ENCODE data around the gene EFNA4. TPM values are rescaled to one million over a fixed set of nuclear protein-coding genes. Genes with fewer than 3 reads are reported as not detected.

EFNA4 gene
- total and polyA plus RNA-seq, 5 donors from 2014 or later: 2.5 to 6.1 (median 4.4) TPM

- Mint-ChIP-seq H3K4me1 (peaks cover 7 to 61% (median 45%) of the 10 kb centered on the region in 4 donors), H3K4me3 (peak overlapping the region in 1 of 4 donors; percentile 35), H3K27me3 (no peaks in the 10 kb centered on the region), H3K9me3 (peaks cover 0 to 2% (median 0%) of the 10 kb centered on the region in 7 donors), H3K36me3 (peaks cover 12% of the 10 kb centered on the region), H3K27ac (peak overlapping the region; percentile 7 to 88 (median 82))
- Histone ChIP-seq H3K9me3 (ENCODE audit: control insufficient read depth in 2 of 2, low read length in 2 of 2) (no peaks in the 10 kb centered on the region), H3K27ac (ENCODE audit: insufficient read depth, low read length, poor library complexity, severe bottlenecking) (no peak overlapping the region), H3K4me1 (ENCODE audit: control insufficient read depth, insufficient read depth, low read length, poor library complexity, severe bottlenecking) (peaks cover 48% of the 10 kb centered on the region), H3K27me3 (ENCODE audit: control insufficient read depth, insufficient read depth, low read length) (no peaks in the 10 kb centered on the region), H3K4me3 (ENCODE audit: low read depth, low read length) (no peak overlapping the region), H3K36me3 (ENCODE audit: control insufficient read depth, insufficient read depth, low read length) (peaks cover 18% of the 10 kb centered on the region)
- DNase-seq: no peak
- ATAC-seq (ENCODE audit: low read depth in 2 of 2): no peak
These were observed 44.8 kb upstream of the EFNA4 start for GRCh38 chr1:155018617-155019348.

GRCh38 chr1:155019377-155020245 is 43.9 kb upstream of the EFNA4 start:
- H3K4me3 ChIP-seq (ENCODE audit: low read depth, low read length): no peak overlapping the region
- H3K9me3 ChIP-seq (ENCODE audit: control insufficient read depth in 2 of 2, low read length in 2 of 2): no peaks in the 10 kb centered on the region
- Mint-ChIP-seq H3K27me3 (no peaks in the 10 kb centered on the region), H3K9me3 (peaks cover 0 to 2% (median 0%) of the 10 kb centered on the region in 7 donors), H3K36me3 (peaks cover 12% of the 10 kb centered on the region), H3K4me3 (peak overlapping the region in 3 of 4 donors; percentile 33 to 74 (median 36)), H3K4me1 (peaks cover 7 to 53% (median 37%) of the 10 kb centered on the region in 4 donors), H3K27ac (peak overlapping the region; percentile 80 to 97 (median 88))
- no peak overlapping the region for H3K27ac ChIP-seq (ENCODE audit: insufficient read depth, low read length, poor library complexity, severe bottlenecking)
- H3K27me3 ChIP-seq (ENCODE audit: control insufficient read depth, insufficient read depth, low read length): no peaks in the 10 kb centered on the region
- peaks cover 11% of the 10 kb centered on the region for H3K36me3 ChIP-seq (ENCODE audit: control insufficient read depth, insufficient read depth, low read length)
- DNase-seq (no peak), ATAC-seq (ENCODE audit: low read depth in 2 of 2) (no peak)
- H3K4me1 ChIP-seq (ENCODE audit: control insufficient read depth, insufficient read depth, low read length, poor library complexity, severe bottlenecking): peaks cover 40% of the 10 kb centered on the region

- Histone ChIP-seq H3K27me3 (ENCODE audit: control insufficient read depth, insufficient read depth, low read length) (no peaks in the 10 kb centered on the region), H3K27ac (ENCODE audit: insufficient read depth, low read length, poor library complexity, severe bottlenecking) (no peak overlapping the region), H3K9me3 (ENCODE audit: control insufficient read depth in 2 of 2, low read length in 2 of 2) (no peaks in the 10 kb centered on the region), H3K4me3 (ENCODE audit: low read depth, low read length) (no peak overlapping the region), H3K4me1 (ENCODE audit: control insufficient read depth, insufficient read depth, low read length, poor library complexity, severe bottlenecking) (peaks cover 13% of the 10 kb centered on the region), H3K36me3 (ENCODE audit: control insufficient read depth, insufficient read depth, low read length) (peaks cover 2% of the 10 kb centered on the region)
- Mint-ChIP-seq H3K4me3 (no peak overlapping the region), H3K27me3 (no peaks in the 10 kb centered on the region), H3K9me3 (peaks cover 0 to 2% (median 0%) of the 10 kb centered on the region in 7 donors), H3K27ac (peak overlapping the region in 2 of 3 donors; percentile 79 to 97), H3K36me3 (peaks cover 5% of the 10 kb centered on the region), H3K4me1 (peaks cover 7 to 31% (median 23%) of the 10 kb centered on the region in 4 donors)
- ATAC-seq (ENCODE audit: low read depth in 2 of 2) (no peak), DNase-seq (no peak)
These were observed 41.2 kb upstream of the EFNA4 start for GRCh38 chr1:155022136-155022926.

GRCh38 chr1:155022927-155023236 is 40.7 kb upstream of the EFNA4 start:
- peak overlapping the region in 2 of 3 donors; percentile 43 to 79 for H3K27ac Mint-ChIP-seq
- DNase-seq: no peak
- no peaks in the 10 kb centered on the region for H3K9me3 ChIP-seq (ENCODE audit: control insufficient read depth in 2 of 2, low read length in 2 of 2)
- no peak for ATAC-seq (ENCODE audit: low read depth in 2 of 2)
- no peak overlapping the region for H3K27ac ChIP-seq (ENCODE audit: insufficient read depth, low read length, poor library complexity, severe bottlenecking)
- H3K27me3 Mint-ChIP-seq: no peaks in the 10 kb centered on the region
- no peak overlapping the region for H3K4me3 Mint-ChIP-seq
- peaks cover 7 to 26% (median 20%) of the 10 kb centered on the region in 4 donors for H3K4me1 Mint-ChIP-seq
- no peaks in the 10 kb centered on the region for H3K27me3 ChIP-seq (ENCODE audit: control insufficient read depth, insufficient read depth, low read length)
- no peak overlapping the region for H3K4me3 ChIP-seq (ENCODE audit: low read depth, low read length)
- H3K4me1 ChIP-seq (ENCODE audit: control insufficient read depth, insufficient read depth, low read length, poor library complexity, severe bottlenecking): peaks cover 7% of the 10 kb centered on the region
- peaks cover 5% of the 10 kb centered on the region for H3K36me3 Mint-ChIP-seq
- H3K9me3 Mint-ChIP-seq: peaks cover 0 to 2% (median 0%) of the 10 kb centered on the region in 7 donors
- peaks cover 2% of the 10 kb centered on the region for H3K36me3 ChIP-seq (ENCODE audit: control insufficient read depth, insufficient read depth, low read length)

- Mint-ChIP-seq H3K4me3 (no peak overlapping the region), H3K27me3 (no peaks in the 10 kb centered on the region), H3K27ac (peak overlapping the region in 1 of 3 donors; percentile 79), H3K36me3 (peaks cover 5% of the 10 kb centered on the region), H3K9me3 (peaks cover 0 to 2% (median 0%) of the 10 kb centered on the region in 7 donors), H3K4me1 (peaks cover 7 to 23% (median 18%) of the 10 kb centered on the region in 4 donors)
- no peaks in the 10 kb centered on the region for H3K27me3 ChIP-seq (ENCODE audit: control insufficient read depth, insufficient read depth, low read length)
- peaks cover 2% of the 10 kb centered on the region for H3K36me3 ChIP-seq (ENCODE audit: control insufficient read depth, insufficient read depth, low read length)
- no peaks in the 10 kb centered on the region for H3K9me3 ChIP-seq (ENCODE audit: control insufficient read depth in 2 of 2, low read length in 2 of 2)
- ATAC-seq (ENCODE audit: low read depth in 2 of 2) (no peak), DNase-seq (no peak)
- H3K4me3 ChIP-seq (ENCODE audit: low read depth, low read length): no peak overlapping the region
- H3K27ac ChIP-seq (ENCODE audit: insufficient read depth, low read length, poor library complexity, severe bottlenecking): no peak overlapping the region
- H3K4me1 ChIP-seq (ENCODE audit: control insufficient read depth, insufficient read depth, low read length, poor library complexity, severe bottlenecking): no peaks in the 10 kb centered on the region
These were observed 39.9 kb upstream of the EFNA4 start for GRCh38 chr1:155023627-155024026.

GRCh38 chr1:155024315-155024714 is 39.2 kb upstream of the EFNA4 start:
- peaks cover 0 to 3% (median 0%) of the 10 kb centered on the region in 7 donors for H3K9me3 Mint-ChIP-seq
- ATAC-seq (ENCODE audit: low read depth in 2 of 2) (no peak), DNase-seq (no peak)
- Histone ChIP-seq H3K27ac (ENCODE audit: insufficient read depth, low read length, poor library complexity, severe bottlenecking) (no peak overlapping the region), H3K4me3 (ENCODE audit: low read depth, low read length) (no peak overlapping the region), H3K36me3 (ENCODE audit: control insufficient read depth, insufficient read depth, low read length) (no peaks in the 10 kb centered on the region), H3K27me3 (ENCODE audit: control insufficient read depth, insufficient read depth, low read length) (no peaks in the 10 kb centered on the region), H3K4me1 (ENCODE audit: control insufficient read depth, insufficient read depth, low read length, poor library complexity, severe bottlenecking) (no peaks in the 10 kb centered on the region), H3K9me3 (ENCODE audit: control insufficient read depth in 2 of 2, low read length in 2 of 2) (no peaks in the 10 kb centered on the region)
- H3K27me3 Mint-ChIP-seq: no peaks in the 10 kb centered on the region
- H3K27ac Mint-ChIP-seq: peak overlapping the region in 1 of 3 donors; percentile 55
- H3K4me1 Mint-ChIP-seq: peaks cover 7 to 18% (median 13%) of the 10 kb centered on the region in 4 donors
- H3K4me3 Mint-ChIP-seq: no peak overlapping the region
- peaks cover 4% of the 10 kb centered on the region for H3K36me3 Mint-ChIP-seq

GRCh38 chr1:155026154-155026553 is 37.4 kb upstream of the EFNA4 start:
- H3K9me3 Mint-ChIP-seq: peaks cover 0 to 3% (median 0%) of the 10 kb centered on the region in 7 donors
- no peak overlapping the region for H3K4me3 Mint-ChIP-seq
- Histone ChIP-seq H3K27ac (ENCODE audit: insufficient read depth, low read length, poor library complexity, severe bottlenecking) (no peak overlapping the region), H3K9me3 (ENCODE audit: control insufficient read depth in 2 of 2, low read length in 2 of 2) (no peaks in the 10 kb centered on the region), H3K27me3 (ENCODE audit: control insufficient read depth, insufficient read depth, low read length) (no peaks in the 10 kb centered on the region), H3K4me3 (ENCODE audit: low read depth, low read length) (no peak overlapping the region), H3K4me1 (ENCODE audit: control insufficient read depth, insufficient read depth, low read length, poor library complexity, severe bottlenecking) (no peaks in the 10 kb centered on the region), H3K36me3 (ENCODE audit: control insufficient read depth, insufficient read depth, low read length) (no peaks in the 10 kb centered on the region)
- DNase-seq (no peak), ATAC-seq (ENCODE audit: low read depth in 2 of 2) (no peak)
- no peak overlapping the region for H3K27ac Mint-ChIP-seq
- no peaks in the 10 kb centered on the region for H3K36me3 Mint-ChIP-seq
- peaks cover 0 to 6% (median 4%) of the 10 kb centered on the region in 4 donors for H3K4me1 Mint-ChIP-seq
- H3K27me3 Mint-ChIP-seq: no peaks in the 10 kb centered on the region

All from CD4-positive, CD25-positive, alpha-beta regulatory T cell (primary cell).